HFF-Myc (cell line): ENCODE results near the gene PTPRH.

Experiments used
- DNase-seq: peaks from one replicate; pipeline ENCODE4 v3.0.0-alpha.2; 2011; ENCODE audit warnings: low read depth; ENCODE audit errors: extremely low read depth
- H3K4me3 ChIP-seq: replicated peaks from 2 replicates; pipeline ENCODE4 v1.5.1; 2011; ENCODE audit warnings: low read depth, mild to moderate bottlenecking, control low read depth, low read length
- CTCF ChIP-seq: IDR thresholded peaks from 2 replicates; pipeline ENCODE4 v1.5.1; 2012; ENCODE audit warnings: mild to moderate bottlenecking, low read depth, low read length, control low read depth; ENCODE audit errors: missing control alignments

Gene PTPRH

GRCh38 chr19:55248704-55249103 lies 39.4 kb upstream of the PTPRH start:
- no peak overlapping the region for H3K4me3 ChIP-seq
- no peak for DNase-seq
- no peak for TF ChIP-seq CTCF

GRCh38 chr19:55248166-55248675 lies 38.9 kb upstream of the PTPRH start:
- no peak for DNase-seq
- H3K4me3 ChIP-seq: no peak overlapping the region
- no peak for TF ChIP-seq CTCF

GRCh38 chr19:55247621-55248099 lies 38.4 kb upstream of the PTPRH start:
- peak; percentile 27 for DNase-seq
- no peak overlapping the region for H3K4me3 ChIP-seq
- TF ChIP-seq CTCF: no peak

- H3K4me3 ChIP-seq: no peak overlapping the region
- DNase-seq: no peak
- no peak for TF ChIP-seq CTCF
These were observed 37.5 kb upstream of the PTPRH start for GRCh38 chr19:55246462-55247451.

GRCh38 chr19:55245236-55245904 lies 36.1 kb upstream of the PTPRH start:
- DNase-seq: no peak
- TF ChIP-seq CTCF: no peak

GRCh38 chr19:55244004-55244680 lies 34.8 kb upstream of the PTPRH start:
- no peak for DNase-seq
- no peak overlapping the region for H3K4me3 ChIP-seq
- no peak for TF ChIP-seq CTCF

More at GRCh38 chr19:55245236-55245904, 36.1 kb upstream of the PTPRH start:
- H3K4me3 ChIP-seq: no peak overlapping the region
